ENCODE data around the gene NKRF. TPM values are rescaled to one million over a fixed set of nuclear protein-coding genes. Genes with fewer than 3 reads are reported as not detected.

The NKRF gene
- total RNA-seq, 1 donor from 2014 or later = 3.7 TPM

GRCh38 chrX:119636419-119636818 lies 30.2 kb upstream of the NKRF start:
- peaks cover 9% of the 10 kb centered on the region for H3K36me3 ChIP-seq
- intact Hi-C loops (cut with micrococcal nuclease) = no loop called here

GRCh38 chrX:119635799-119636198 lies 29.6 kb upstream of the NKRF start:
- Histone ChIP-seq H3K27ac (replicated peaks) (no peak overlapping the region), H3K27me3 (ENCODE audit: low read depth) (no peaks in the 10 kb centered on the region), H3K36me3 (peaks cover 9% of the 10 kb centered on the region), H3K4me1 (no peaks in the 10 kb centered on the region), H3K9me3 (replicated peaks) (no peaks in the 10 kb centered on the region), H3K4me3 (no peak overlapping the region)
- intact Hi-C loops (cut with micrococcal nuclease) = no loop called here
- no peak for TF ChIP-seq CTCF (IDR thresholded peaks at IDR 0.05; ENCODE audit: borderline replicate concordance)
- no peak for DNase-seq

More at GRCh38 chrX:119636419-119636818, 30.2 kb upstream of the NKRF start:
- H3K9me3 ChIP-seq (replicated peaks) = no peaks in the 10 kb centered on the region
- TF ChIP-seq CTCF (IDR thresholded peaks at IDR 0.05; ENCODE audit: borderline replicate concordance) = no peak
- no peaks in the 10 kb centered on the region for H3K4me1 ChIP-seq
- H3K27ac ChIP-seq (replicated peaks) = no peak overlapping the region
- no peak for DNase-seq
- no peak overlapping the region for H3K4me3 ChIP-seq
- no peaks in the 10 kb centered on the region for H3K27me3 ChIP-seq (ENCODE audit: low read depth)

DNA sequence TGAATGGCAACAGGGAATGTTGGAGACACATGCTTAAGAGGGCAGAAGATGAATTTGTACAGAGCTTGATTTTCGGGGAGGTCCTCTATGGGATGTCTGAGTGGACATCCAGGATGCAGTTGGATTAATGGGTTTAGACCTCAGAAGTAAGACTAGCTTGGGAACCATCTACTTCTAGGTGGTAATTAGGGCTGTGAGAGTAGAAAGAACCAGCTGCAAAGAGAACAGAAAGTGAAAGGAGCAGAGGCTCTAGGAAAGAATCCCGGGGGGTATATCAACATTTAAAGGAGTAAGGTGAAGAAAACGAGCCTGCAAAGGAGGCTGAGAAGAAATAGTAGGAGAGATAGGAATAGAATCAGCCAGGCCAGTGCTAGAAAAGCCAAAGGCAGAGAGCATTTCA lies 29.0 kb upstream of the NKRF start:
- no peak overlapping the region for H3K4me3 ChIP-seq
- no peaks in the 10 kb centered on the region for H3K4me1 ChIP-seq
- TF ChIP-seq CTCF (IDR thresholded peaks at IDR 0.05; ENCODE audit: borderline replicate concordance) = no peak
- intact Hi-C loops (cut with micrococcal nuclease) = no loop called here
- no peaks in the 10 kb centered on the region for H3K27me3 ChIP-seq (ENCODE audit: low read depth)
- DNase-seq = no peak
- H3K36me3 ChIP-seq = peaks cover 9% of the 10 kb centered on the region
- H3K9me3 ChIP-seq (replicated peaks) = no peaks in the 10 kb centered on the region
- H3K27ac ChIP-seq (replicated peaks) = no peak overlapping the region

GRCh38 chrX:119625843-119626242 lies 19.6 kb upstream of the NKRF start:
- TF ChIP-seq CTCF (IDR thresholded peaks at IDR 0.05; ENCODE audit: borderline replicate concordance) = no peak
- intact Hi-C loops (cut with micrococcal nuclease) = no loop called here
- Histone ChIP-seq H3K27ac (replicated peaks) (no peak overlapping the region), H3K9me3 (replicated peaks) (no peaks in the 10 kb centered on the region), H3K4me1 (no peaks in the 10 kb centered on the region), H3K36me3 (no peaks in the 10 kb centered on the region), H3K27me3 (ENCODE audit: low read depth) (no peaks in the 10 kb centered on the region), H3K4me3 (no peak overlapping the region)
- DNase-seq = no peak

- no peaks in the 10 kb centered on the region for H3K36me3 ChIP-seq
- H3K4me1 ChIP-seq = no peaks in the 10 kb centered on the region
- no peaks in the 10 kb centered on the region for H3K27me3 ChIP-seq (ENCODE audit: low read depth)
- intact Hi-C loops (cut with micrococcal nuclease) = no loop called here
- H3K4me3 ChIP-seq = no peak overlapping the region
- no peak overlapping the region for H3K27ac ChIP-seq (replicated peaks)
- H3K9me3 ChIP-seq (replicated peaks) = no peaks in the 10 kb centered on the region
- TF ChIP-seq CTCF (IDR thresholded peaks at IDR 0.05; ENCODE audit: borderline replicate concordance) = no peak
- no peak for DNase-seq
Measured at GRCh38 chrX:119624951-119625668, 18.9 kb upstream of the NKRF start.

Data from left ventricle myocardium inferior (tissue), 1 donor.